Activated CD8-positive, alpha-beta memory T cell treated with anti-CD3 and anti-CD28 coated beads for 48 hours (primary cell): Measurements from ENCODE around the gene TEX54.

Experiments
- DNase-seq, 3 experiments: peaks; one replicate each; pipeline ENCODE4 v3.0.0-alpha.2; 2020; ENCODE audit warnings: low read depth in 2 of 3, low spot score in 2 of 3

TEX54 gene

DNA sequence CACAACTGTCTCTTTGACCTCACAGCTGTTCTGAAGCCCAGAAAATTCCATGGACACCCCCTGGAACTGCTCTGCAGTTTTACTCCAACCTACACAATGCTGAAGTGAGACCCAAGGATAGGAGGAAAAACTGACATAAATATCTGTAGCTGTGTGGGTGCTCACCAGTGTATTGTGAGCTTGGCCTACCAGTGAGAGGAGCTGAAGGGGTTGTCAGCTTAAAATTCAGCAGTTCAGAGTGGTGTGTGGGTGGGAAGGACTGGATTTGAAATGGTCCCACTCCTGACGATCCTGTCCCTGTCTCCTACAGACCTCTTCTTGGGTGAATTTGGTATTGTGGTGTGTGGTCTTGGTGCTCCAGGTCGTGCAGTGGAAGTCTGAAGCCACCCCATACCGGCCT lies 43.1 kb downstream of the TEX54 start:
- DNase-seq, result no peak

DNA sequence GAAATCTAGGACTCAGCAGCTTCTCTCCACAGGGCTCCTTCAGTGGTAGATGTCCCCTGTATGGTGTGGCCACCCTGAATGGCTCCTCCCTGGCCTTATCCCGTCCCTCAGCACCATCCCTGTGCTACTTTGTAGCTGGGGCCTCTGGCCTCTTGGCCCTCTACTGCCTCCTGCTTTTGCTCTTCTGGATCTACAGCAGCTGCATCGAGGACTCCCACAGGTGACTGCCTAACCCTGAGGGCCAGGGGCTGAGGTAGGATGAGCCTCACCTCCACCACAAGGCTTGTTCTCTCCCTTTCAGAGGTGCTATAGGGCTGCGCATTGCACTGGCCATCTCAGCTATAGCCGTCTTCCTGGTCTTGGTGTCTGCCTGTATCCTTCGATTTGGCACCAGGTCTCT lies 43.6 kb downstream of the TEX54 start:
- no peak for DNase-seq

DNA sequence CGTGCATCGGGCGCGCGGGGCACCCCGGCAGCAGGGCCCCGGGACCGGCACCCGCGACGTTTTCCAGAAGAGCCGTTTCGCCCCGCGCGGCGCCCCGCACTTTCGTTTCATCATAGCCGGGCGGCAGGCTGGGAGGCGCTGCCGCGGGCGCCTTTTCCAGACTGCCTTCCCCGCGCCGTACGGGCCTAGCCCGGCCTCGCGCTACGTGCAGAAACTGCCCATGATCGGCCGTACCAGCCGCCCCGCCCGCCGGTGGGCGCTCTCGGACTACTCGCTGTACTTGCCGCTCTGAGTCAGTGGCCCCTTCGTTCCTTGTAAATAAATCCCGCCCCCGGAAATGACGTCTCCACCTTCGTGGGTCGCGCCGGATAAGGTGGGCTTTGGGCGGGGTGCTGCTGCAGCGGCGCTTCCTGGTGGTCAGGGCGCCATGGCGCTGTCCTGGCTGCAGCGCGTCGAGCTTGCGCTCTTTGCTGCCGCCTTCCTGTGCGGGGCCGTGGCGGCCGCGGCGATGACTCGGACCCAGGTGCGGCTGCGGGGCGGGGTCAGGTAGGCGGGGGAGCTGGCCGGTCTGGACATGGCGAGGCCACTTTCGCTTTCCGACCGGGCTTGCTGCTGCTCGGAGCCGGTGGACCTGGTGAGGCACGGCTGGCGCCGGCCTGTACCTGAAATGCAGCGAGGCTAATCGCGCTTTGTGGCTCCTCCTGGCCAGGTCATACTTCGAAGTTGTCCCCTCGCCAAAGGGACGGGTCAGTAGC lies 45.5 kb downstream of the TEX54 start, which contains the start of gene TMEM179B:
Gene TMEM179B, plus strand, starts transcription at position 398 of the 755 bp plus-strand sequence. Its CDS starts 30 bp downstream, at position 428.
- peak; percentile 93 to 99 (median 98) for DNase-seq

DNA sequence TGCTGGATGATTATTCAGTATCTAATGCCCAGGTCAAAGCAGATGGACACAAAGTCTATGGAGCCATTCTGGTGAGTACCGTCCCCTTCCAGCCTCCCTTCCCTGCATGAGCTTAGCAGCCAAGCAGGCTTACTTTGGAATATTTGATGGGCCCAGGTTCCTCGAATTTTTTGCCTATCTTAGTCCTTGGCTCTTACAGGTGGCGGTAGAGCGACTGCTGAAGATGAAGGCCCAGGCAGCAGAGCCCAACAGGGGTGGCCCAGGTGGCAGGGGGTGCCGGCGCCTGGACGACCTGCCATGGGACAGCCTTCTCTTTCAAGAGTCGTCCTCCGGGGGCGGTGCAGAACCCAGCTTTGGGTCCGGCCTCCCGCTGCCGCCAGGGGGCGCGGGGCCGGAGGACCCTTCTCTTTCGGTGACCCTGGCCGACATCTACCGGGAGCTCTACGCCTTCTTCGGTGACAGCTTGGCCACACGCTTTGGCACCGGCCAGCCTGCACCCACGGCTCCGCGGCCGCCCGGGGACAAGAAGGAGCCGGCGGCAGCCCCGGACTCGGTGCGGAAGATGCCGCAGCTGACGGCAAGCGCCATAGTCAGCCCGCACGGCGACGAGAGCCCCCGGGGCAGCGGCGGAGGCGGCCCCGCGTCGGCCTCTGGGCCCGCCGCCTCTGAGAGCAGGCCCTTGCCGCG lies 46.2 kb downstream of the TEX54 start:
- DNase-seq, result peak; percentile 70 to 81 (median 79)

DNA sequence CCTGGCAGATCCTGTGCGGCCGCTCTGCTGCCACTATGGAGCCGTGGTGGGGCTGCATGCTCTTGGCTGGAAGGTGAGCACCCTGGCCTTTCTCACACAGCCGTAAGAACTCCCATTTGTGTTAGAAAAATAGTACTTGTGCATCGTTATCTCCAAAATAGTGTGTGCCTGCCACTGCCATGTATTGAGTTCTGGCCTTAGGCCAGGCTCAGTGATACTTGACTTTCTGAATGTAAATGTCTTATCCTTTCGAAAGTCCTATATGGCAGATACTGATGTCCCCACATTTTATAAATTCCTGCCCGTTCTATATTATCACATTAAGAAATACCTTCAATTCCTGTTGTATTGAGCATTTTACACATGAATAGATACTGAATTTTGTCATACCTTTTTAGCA lies 49.9 kb downstream of the TEX54 start:
- no peak for DNase-seq
